LNCAP (cell line): ENCODE results near the gene ZBED6.

Experiments used
- CTCF ChIP-seq: fragments of 450-650 bp; IDR thresholded peaks from 2 replicates; pipeline ENCODE4 v1.5.1; 2017; ENCODE audit warnings: mild to moderate bottlenecking

The ZBED6 gene

DNA sequence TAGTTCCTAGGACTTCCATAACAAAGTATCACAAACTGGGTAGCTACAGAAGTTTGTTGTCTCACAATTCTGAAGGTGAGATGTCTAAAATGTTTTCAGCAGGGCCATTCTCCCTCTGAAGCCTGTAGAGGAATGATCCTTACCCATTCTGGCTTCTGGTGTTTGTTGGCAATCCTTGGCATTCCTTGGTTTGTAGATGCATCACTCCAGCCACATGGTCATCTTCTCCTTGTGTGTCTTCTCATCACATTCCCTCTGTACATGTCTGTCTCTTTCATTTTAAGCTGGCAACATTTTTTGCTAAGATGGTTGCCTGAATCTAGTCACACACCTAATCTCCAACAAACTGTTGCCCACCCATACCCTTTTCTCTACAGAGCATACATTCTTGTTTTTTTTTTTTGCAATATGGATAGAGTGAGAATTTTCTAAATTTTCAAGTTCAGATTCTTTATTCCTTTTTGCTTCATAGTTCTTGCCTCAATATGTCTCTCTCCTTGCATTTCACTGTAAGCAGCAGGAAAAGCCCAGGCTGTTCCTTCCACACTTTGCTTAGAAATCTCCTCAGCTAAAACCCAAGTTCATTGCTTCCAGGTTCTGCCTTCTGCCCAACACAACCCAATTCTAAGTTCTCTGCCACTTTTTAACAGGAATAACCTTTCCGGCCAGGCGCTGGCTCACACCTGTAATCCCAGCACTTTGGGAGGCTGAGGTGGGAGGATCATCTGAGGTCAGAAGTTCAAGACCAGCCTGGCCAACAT, 18.3 kb downstream of the ZBED6 start:
- TF ChIP-seq CTCF: no peak

- TF ChIP-seq CTCF: no peak
Measured at GRCh38 chr1:203818399-203818798, 23.0 kb downstream of the ZBED6 start.

DNA sequence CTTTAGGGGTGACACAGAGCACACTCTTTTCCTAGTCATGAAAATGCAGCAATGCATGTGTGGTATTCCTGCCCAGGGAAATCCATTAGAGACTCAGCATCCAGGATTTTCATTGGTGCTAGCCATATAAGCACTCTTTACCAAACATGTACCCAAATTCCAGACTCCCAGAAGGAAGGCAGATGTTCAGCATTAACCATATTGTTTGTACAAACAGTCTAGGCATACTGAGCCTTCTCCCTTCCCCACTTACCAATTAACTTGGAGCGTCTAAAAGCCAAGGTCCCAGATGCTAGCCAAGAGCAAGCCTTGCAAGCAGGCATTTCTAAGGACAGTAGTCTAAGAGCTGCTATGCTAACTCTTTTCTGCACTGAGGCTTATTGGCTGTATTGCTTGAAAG, 27.9 kb downstream of the ZBED6 start:
- no peak for TF ChIP-seq CTCF

DNA sequence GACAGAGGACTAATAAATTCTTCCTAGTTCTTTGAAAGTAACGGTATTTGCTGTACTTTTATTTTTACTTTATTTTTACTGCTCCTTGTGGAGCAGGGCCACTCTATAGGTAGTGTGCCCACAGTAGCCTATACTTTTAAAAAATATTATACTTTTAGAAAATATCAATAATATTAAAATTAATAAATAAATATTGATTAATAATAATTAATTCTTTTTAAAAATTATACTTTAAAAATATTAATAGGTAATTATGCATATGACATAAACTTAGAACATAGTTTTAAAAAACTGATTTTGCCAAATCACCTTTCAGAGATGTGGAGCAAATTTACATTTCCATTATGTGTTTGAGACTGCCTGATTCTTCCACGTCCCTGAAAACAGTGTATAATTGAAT, 30.8 kb downstream of the ZBED6 start:
- no peak for TF ChIP-seq CTCF

DNA sequence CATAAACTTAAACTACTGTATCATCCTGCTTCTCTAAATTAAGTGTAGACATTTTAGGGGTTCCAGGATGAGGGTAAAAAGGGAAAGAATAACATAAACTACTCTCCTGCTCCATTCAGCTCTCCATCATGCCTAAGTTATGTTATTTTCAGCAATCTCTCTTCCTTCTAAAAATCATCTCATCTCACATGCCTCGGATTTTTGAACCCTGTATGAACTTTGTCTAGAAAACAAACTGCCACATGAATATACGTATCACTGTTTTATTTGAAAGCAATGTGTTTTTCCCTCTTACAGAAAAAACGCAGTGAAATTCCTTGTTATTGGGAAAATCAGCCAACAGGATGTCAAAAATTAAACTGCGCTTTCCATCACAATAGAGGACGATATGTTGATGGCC, 32.6 kb downstream of the ZBED6 start:
- TF ChIP-seq CTCF: no peak

DNA sequence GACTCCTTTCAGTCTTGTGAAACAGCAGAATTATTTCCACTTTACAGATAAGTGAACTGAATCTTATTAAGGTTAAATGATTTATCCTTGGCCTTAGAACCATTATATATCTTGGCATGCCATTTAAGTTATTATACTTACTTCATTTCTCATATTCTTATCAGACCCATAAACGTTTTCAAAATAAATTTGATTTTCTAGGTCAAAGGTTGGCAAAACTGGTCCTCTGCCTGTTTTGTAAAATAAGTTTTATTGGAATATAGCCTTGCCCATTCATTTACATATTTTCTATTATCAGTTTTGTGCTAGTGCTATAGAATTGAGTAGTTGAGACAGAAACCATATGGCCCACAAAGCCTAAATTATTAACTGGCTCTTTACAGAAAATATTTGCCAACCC, 33.1 kb downstream of the ZBED6 start:
- TF ChIP-seq CTCF: no peak

GRCh38 chr1:203835476-203835875, 40.1 kb downstream of the ZBED6 start:
- TF ChIP-seq CTCF: no peak

GRCh38 chr1:203839081-203839480, 43.7 kb downstream of the ZBED6 start:
- no peak; the same call in 1 of the 2 replicates for TF ChIP-seq CTCF
